Lower leg skin (tissue), 3 donors: ENCODE measurements around the gene KCNG4.

Source experiments
- CTCF ChIP-seq, 3 donors: fragments of 450-650 bp; IDR thresholded peaks; one replicate each; pipeline ENCODE4 v1.5.1; 2016; ENCODE audit warnings: antibody characterized with exemption in 3 of 3, mild to moderate bottlenecking in 3 of 3, moderate library complexity in 2 of 3
- POLR2A ChIP-seq, 2 donors: fragments of 450-650 bp; IDR thresholded peaks; one replicate each; pipeline ENCODE4 v1.6.1; 2016 to 2017; ENCODE audit warnings: antibody characterized with exemption in 2 of 2, mild to moderate bottlenecking in 1 of 2, moderate library complexity in 1 of 2

- TF ChIP-seq CTCF (IDR thresholded peaks at IDR 0.05) (no peak), POLR2A (IDR thresholded peaks at IDR 0.05) (no peak)
Observed at GRCh38 chr16:84194470-84195200, 45.2 kb downstream of the KCNG4 start.
